Esophagus muscularis mucosa (tissue), 4 donors: ENCODE measurements around the gene MOB3B. TPM values are rescaled to one million over a fixed set of nuclear protein-coding genes. Genes with fewer than 3 reads are reported as not detected.

Source experiments
- DNase-seq: peaks from one replicate; pipeline ENCODE4 v3.0.0-alpha.2; 2017; ENCODE audit errors: extremely low spot score
- H3K27ac ChIP-seq, 4 donors: fragments of 200-600 bp; sonication (generic); replicated peaks in 1 of 4; 1 replicate in 3 of 4; 2 replicates in 1 of 4; pipeline ENCODE4 v1.5.1; 2016 to 2019; ENCODE audit warnings: mild to moderate bottlenecking in 1 of 4
- H3K27me3 ChIP-seq, 4 donors: fragments of 200-600 bp; sonication (generic); one replicate each; pipeline versions ENCODE4 v1.5.1 to v1.6.0; 2016 to 2019
- H3K36me3 ChIP-seq, 4 donors: fragments of 200-600 bp; sonication (generic); one replicate each; pipeline ENCODE4 v1.5.1; 2016 to 2019
- H3K4me1 ChIP-seq, 4 donors: fragments of 200-600 bp; sonication (generic); one replicate each; pipeline ENCODE4 v1.5.1; 2016 to 2019
- H3K4me3 ChIP-seq, 4 donors: fragments of 200-600 bp; sonication (generic); 1 replicate in 2 of 4; 2 replicates in 2 of 4; pipeline ENCODE4 v1.5.1; 2016 to 2019; ENCODE audit warnings: mild to moderate bottlenecking in 4 of 4, moderate library complexity in 1 of 4
- H3K9me3 ChIP-seq, 4 donors: fragments of 200-600 bp; sonication (generic); 1 replicate in 3 of 4; 2 replicates in 1 of 4; pipeline ENCODE4 v1.5.1; 2016 to 2019
- EP300 ChIP-seq: sonication (generic); formaldehyde crosslinking; IDR thresholded peaks from one replicate; pipeline ENCODE4 v1.6.1; 2017; ENCODE audit warnings: antibody characterized with exemption
- POLR2A ChIP-seq: fragments of 450-650 bp; IDR thresholded peaks from one replicate; pipeline ENCODE4 v1.6.1; 2017; ENCODE audit warnings: antibody characterized with exemption, moderate library complexity, mild to moderate bottlenecking, low read depth
- POLR2AphosphoS5 ChIP-seq, 2 donors: sonication (generic); formaldehyde crosslinking; IDR thresholded peaks; one replicate each; pipeline ENCODE4 v1.6.1; 2017; ENCODE audit warnings: antibody characterized with exemption in 2 of 2
- WGBS: methylation state at CpG from one replicate; pipeline ENCODE4 v1.1.5; 2018; 5-methylcytosine and 5-hydroxymethylcytosine counted together
- intact Hi-C: fragments of 100-400 bp; cut with DNase I; formaldehyde crosslinking; loops from one replicate; pipeline ENCODE4 v1.15.1; 2023
- total RNA-seq, 4 donors: library from RNA; depleted of rRNA; stranded (reverse); fragments of >200 nt; gene quantifications; one replicate each; pipeline versions ENCODE4 v1.1.0 to v1.2.1, GENCODE V29; 2016
- TF ChIP-seq, protein P1 (sequence below), 3 experiments: fragments of 200-600 bp in 2 of 3; fragments of 450-650 bp in 1 of 3; sonication (generic) in 2 of 3; IDR thresholded peaks; one replicate each; pipeline ENCODE4 v1.5.1; 2017 to 2019; ENCODE audit warnings: antibody characterized with exemption in 3 of 3, mild to moderate bottlenecking in 2 of 3, moderate library complexity in 1 of 3

MOB3B gene
- total RNA-seq, 4 donors from 2014 or later, result 7.6 to 11.6 (median 9.5) TPM

- H3K9me3 ChIP-seq, result no peaks in the 10 kb centered on the region
- no peak overlapping the region for H3K4me3 ChIP-seq
- H3K4me1 ChIP-seq, result peaks cover 7 to 20% (median 13%) of the 10 kb centered on the region in 4 donors
- no peak overlapping the region for H3K27ac ChIP-seq
- DNase-seq, result no peak
- intact Hi-C loops, result no loop called here
- H3K27me3 ChIP-seq, result no peaks in the 10 kb centered on the region
- no peaks in the 10 kb centered on the region for H3K36me3 ChIP-seq
- no peak for TF ChIP-seq EP300
- TF ChIP-seq, protein P1, sequence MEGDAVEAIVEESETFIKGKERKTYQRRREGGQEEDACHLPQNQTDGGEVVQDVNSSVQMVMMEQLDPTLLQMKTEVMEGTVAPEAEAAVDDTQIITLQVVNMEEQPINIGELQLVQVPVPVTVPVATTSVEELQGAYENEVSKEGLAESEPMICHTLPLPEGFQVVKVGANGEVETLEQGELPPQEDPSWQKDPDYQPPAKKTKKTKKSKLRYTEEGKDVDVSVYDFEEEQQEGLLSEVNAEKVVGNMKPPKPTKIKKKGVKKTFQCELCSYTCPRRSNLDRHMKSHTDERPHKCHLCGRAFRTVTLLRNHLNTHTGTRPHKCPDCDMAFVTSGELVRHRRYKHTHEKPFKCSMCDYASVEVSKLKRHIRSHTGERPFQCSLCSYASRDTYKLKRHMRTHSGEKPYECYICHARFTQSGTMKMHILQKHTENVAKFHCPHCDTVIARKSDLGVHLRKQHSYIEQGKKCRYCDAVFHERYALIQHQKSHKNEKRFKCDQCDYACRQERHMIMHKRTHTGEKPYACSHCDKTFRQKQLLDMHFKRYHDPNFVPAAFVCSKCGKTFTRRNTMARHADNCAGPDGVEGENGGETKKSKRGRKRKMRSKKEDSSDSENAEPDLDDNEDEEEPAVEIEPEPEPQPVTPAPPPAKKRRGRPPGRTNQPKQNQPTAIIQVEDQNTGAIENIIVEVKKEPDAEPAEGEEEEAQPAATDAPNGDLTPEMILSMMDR (IDR thresholded peaks at IDR 0.05), result no peak
- TF ChIP-seq POLR2A, result no peak
- WGBS, result 52% methylated on average over 1 of the region's 1 CpG
Observed at GRCh38 chr9:27491154-27491553, 38.5 kb downstream of the MOB3B start.

DNA sequence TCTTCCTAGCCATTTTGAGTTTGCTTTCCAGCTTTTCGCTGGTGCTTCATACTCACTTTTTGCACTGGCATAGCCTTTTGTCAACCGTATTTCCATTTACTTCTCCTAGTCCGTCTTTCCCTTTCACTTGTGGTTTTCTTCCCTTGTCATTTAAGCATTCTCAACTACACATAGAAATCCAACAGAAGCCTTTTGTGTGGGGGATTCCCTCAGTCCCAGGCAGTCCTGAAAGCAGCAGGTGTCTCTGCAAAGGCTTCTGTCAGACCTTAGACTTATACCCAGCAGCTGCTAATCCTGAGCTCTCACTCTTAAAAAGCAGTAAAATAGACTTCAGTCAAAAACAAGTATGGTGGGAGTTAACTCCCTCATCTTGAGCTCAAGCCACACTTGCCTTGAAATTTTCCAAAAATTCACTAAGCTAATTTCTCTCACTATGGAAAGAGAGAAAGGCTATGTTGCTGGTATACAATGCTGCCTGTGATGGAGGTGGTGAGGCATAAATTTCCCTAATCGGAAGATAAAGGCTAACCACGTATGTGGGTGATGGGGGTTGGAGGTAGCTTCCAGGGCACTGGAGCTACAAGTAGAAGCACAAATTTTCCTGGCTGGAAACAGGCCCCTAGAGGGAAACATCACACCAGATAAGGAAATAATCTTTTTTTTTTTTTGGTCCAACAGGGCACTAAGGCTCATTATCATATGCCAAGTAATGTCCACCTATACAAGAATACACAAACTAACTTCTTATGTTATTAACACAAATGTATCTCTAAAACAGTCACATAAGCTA is 40.3 kb downstream of the MOB3B start:
- no peak overlapping the region for H3K27ac ChIP-seq
- no peak overlapping the region for H3K4me3 ChIP-seq
- H3K27me3 ChIP-seq, result no peaks in the 10 kb centered on the region
- 93% methylated on average over 5 of the region's 5 CpGs for WGBS
- H3K9me3 ChIP-seq, result no peaks in the 10 kb centered on the region
- DNase-seq, result no peak
- no peaks in the 10 kb centered on the region for H3K36me3 ChIP-seq
- peaks cover 0 to 10% (median 3%) of the 10 kb centered on the region in 4 donors for H3K4me1 ChIP-seq
- intact Hi-C loops, result no loop called here
- TF ChIP-seq POLR2A, result no peak

GRCh38 chr9:27487927-27488326 is 41.7 kb downstream of the MOB3B start:
- TF ChIP-seq, protein P1 (IDR thresholded peaks at IDR 0.05), result no peak
- TF ChIP-seq POLR2A, result no peak
- no peak for TF ChIP-seq EP300
- no peak for TF ChIP-seq POLR2AphosphoS5 (IDR thresholded peaks at IDR 0.05)
- 96% methylated on average over 1 of the region's 1 CpG for WGBS
- H3K4me1 ChIP-seq, result peaks cover 0 to 10% (median 3%) of the 10 kb centered on the region in 4 donors
- no peak overlapping the region for H3K4me3 ChIP-seq
- intact Hi-C loops, result no loop called here
- no peaks in the 10 kb centered on the region for H3K27me3 ChIP-seq
- DNase-seq, result no peak
- H3K27ac ChIP-seq, result no peak overlapping the region
- H3K9me3 ChIP-seq, result no peaks in the 10 kb centered on the region
- no peaks in the 10 kb centered on the region for H3K36me3 ChIP-seq

GRCh38 chr9:27487128-27487640 is 42.4 kb downstream of the MOB3B start:
- WGBS, result 57% methylated on average over 5 of the region's 5 CpGs
- Histone ChIP-seq H3K27me3 (no peaks in the 10 kb centered on the region), H3K9me3 (no peaks in the 10 kb centered on the region), H3K27ac (no peak overlapping the region), H3K36me3 (no peaks in the 10 kb centered on the region), H3K4me3 (no peak overlapping the region), H3K4me1 (peaks cover 0 to 10% (median 3%) of the 10 kb centered on the region in 4 donors)
- no peak for DNase-seq
- TF ChIP-seq, protein P1 (IDR thresholded peaks at IDR 0.05), result no peak
- no peak for TF ChIP-seq POLR2AphosphoS5 (IDR thresholded peaks at IDR 0.05)
- TF ChIP-seq POLR2A, result no peak
- TF ChIP-seq EP300, result no peak
- intact Hi-C loops, result no loop called here

GRCh38 chr9:27485158-27485557 is 44.5 kb downstream of the MOB3B start:
- DNase-seq, result no peak
- intact Hi-C loops, result no loop called here
- WGBS, result 100% methylated on average over 1 of the region's 1 CpG
- Histone ChIP-seq H3K9me3 (no peaks in the 10 kb centered on the region), H3K36me3 (no peaks in the 10 kb centered on the region), H3K27me3 (no peaks in the 10 kb centered on the region), H3K4me1 (peaks cover 0 to 7% (median 3%) of the 10 kb centered on the region in 4 donors), H3K27ac (no peak overlapping the region), H3K4me3 (no peak overlapping the region)
- TF ChIP-seq POLR2AphosphoS5 (IDR thresholded peaks at IDR 0.05) (no peak), POLR2A (no peak)
- TF ChIP-seq, protein P1 (IDR thresholded peaks at IDR 0.05), result no peak
